Measurements from ENCODE around the gene ZEB2. TPM values are rescaled to one million over a fixed set of nuclear protein-coding genes. Genes with fewer than 3 reads are reported as not detected.

The ZEB2 gene
- total RNA-seq, 6 donors from 2014 or later, result 104 to 237 (median 148) TPM

GRCh38 chr2:144385381-144385780, 134.5 kb downstream of the ZEB2 start:
- TF ChIP-seq POLR2AphosphoS5 (IDR thresholded peaks at IDR 0.05) (no peak), POLR2A (IDR thresholded peaks at IDR 0.05) (no peak), EP300 (IDR thresholded peaks at IDR 0.05) (no peak), CTCF (IDR thresholded peaks at IDR 0.05) (no peak)
- ATAC-seq (ENCODE audit: low FRiP score in 2 of 2), result no peak
- WGBS, 2 donors, result 71 to 73% methylated on average over 1 of the region's 1 CpG
- no peak for DNase-seq
- Histone ChIP-seq H3K9me3 (no peaks in the 10 kb centered on the region), H3K27me3 (no peaks in the 10 kb centered on the region), H3K27ac (no peak overlapping the region), H3K4me3 (no peak overlapping the region), H3K36me3 (peaks cover 0 to 18% (median 3%) of the 10 kb centered on the region in 4 donors), H3K4me1 (peaks cover 0 to 19% (median 11%) of the 10 kb centered on the region in 4 donors)

- Histone ChIP-seq H3K27ac (peak overlapping the region in 2 of 4 donors; percentile 46 to 71), H3K27me3 (no peaks in the 10 kb centered on the region), H3K4me1 (peaks cover 0 to 21% (median 16%) of the 10 kb centered on the region in 4 donors), H3K4me3 (no peak overlapping the region), H3K9me3 (no peaks in the 10 kb centered on the region), H3K36me3 (peaks cover 0 to 3% (median 0%) of the 10 kb centered on the region in 4 donors)
- DNase-seq (no peak), ATAC-seq (ENCODE audit: low FRiP score in 2 of 2) (no peak)
- TF ChIP-seq POLR2AphosphoS5 (IDR thresholded peaks at IDR 0.05) (no peak), POLR2A (IDR thresholded peaks at IDR 0.05) (no peak), EP300 (IDR thresholded peaks at IDR 0.05) (no peak), CTCF (IDR thresholded peaks at IDR 0.05) (no peak)
- 82 to 87% methylated on average over 4 of the region's 4 CpGs for WGBS, 2 donors
These were observed 136.3 kb downstream of the ZEB2 start for GRCh38 chr2:144383571-144384100.

GRCh38 chr2:144382849-144383248, 137.1 kb downstream of the ZEB2 start:
- H3K9me3 ChIP-seq, result no peaks in the 10 kb centered on the region
- TF ChIP-seq EP300 (IDR thresholded peaks at IDR 0.05) (no peak), POLR2AphosphoS5 (IDR thresholded peaks at IDR 0.05) (peak; percentile 40 to 67), POLR2A (IDR thresholded peaks at IDR 0.05) (peak in 1 of 4 donors; percentile 7)
- no peak overlapping the region for H3K4me3 ChIP-seq
- ATAC-seq (ENCODE audit: low FRiP score in 2 of 2) (peak; percentile 73 to 83), DNase-seq (peak in 1 of 2 donors; percentile 34)
- no peaks in the 10 kb centered on the region for H3K27me3 ChIP-seq
- no peaks in the 10 kb centered on the region for H3K36me3 ChIP-seq
- peaks cover 0 to 23% (median 16%) of the 10 kb centered on the region in 4 donors for H3K4me1 ChIP-seq
- WGBS, 2 donors, result 56 to 59% methylated on average over 2 of the region's 2 CpGs
- peak overlapping the region in 2 of 4 donors; percentile 46 to 71 for H3K27ac ChIP-seq

- no peak overlapping the region for H3K4me3 ChIP-seq
- 67 to 77% methylated on average over 2 of the region's 2 CpGs for WGBS, 2 donors
- no peak for ATAC-seq (ENCODE audit: low FRiP score in 2 of 2)
- no peaks in the 10 kb centered on the region for H3K9me3 ChIP-seq
- peaks cover 0 to 23% (median 16%) of the 10 kb centered on the region in 4 donors for H3K4me1 ChIP-seq
- H3K27ac ChIP-seq, result peak overlapping the region in 1 of 4 donors; percentile 23
- DNase-seq, result no peak
- no peaks in the 10 kb centered on the region for H3K27me3 ChIP-seq
- TF ChIP-seq POLR2AphosphoS5 (IDR thresholded peaks at IDR 0.05) (no peak), EP300 (IDR thresholded peaks at IDR 0.05) (no peak), CTCF (IDR thresholded peaks at IDR 0.05) (no peak), POLR2A (IDR thresholded peaks at IDR 0.05) (no peak)
- H3K36me3 ChIP-seq, result no peaks in the 10 kb centered on the region
These were observed 138.2 kb downstream of the ZEB2 start for GRCh38 chr2:144381716-144382115.

DNA sequence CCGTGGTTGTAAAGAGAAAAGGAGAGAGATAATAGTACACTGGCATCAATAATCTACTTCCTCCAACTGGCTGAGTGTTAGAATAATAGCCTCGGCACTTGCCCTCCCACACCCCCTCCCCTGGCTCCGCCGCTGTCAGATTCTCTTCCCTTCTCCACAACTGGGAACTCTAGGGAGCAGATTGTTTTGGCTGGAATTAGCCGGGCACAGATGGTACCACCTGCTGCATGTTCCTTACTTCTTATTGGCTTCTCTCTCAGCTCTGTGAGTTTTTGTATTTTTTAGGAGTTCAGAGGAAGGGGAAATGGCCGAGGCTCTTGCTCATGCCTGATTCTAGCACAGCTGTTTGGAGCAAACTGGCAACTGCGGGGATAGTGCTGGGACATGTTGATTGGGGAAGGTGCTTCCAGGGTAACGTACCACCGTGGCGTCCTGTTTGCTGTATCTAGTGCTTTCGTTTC, 140.0 kb downstream of the ZEB2 start:
- peak in 1 of 2 donors; percentile 39 for TF ChIP-seq POLR2AphosphoS5 (IDR thresholded peaks at IDR 0.05)
- no peak for TF ChIP-seq CTCF (IDR thresholded peaks at IDR 0.05)
- H3K9me3 ChIP-seq, result no peaks in the 10 kb centered on the region
- 25 to 29% methylated on average over 11 of the region's 11 CpGs for WGBS, 2 donors
- DNase-seq (peak in 1 of 2 donors; percentile 26), ATAC-seq (ENCODE audit: low FRiP score in 2 of 2) (peak; percentile 25 to 44)
- H3K4me3 ChIP-seq, result peak overlapping the region in 2 of 4 donors; percentile 9 to 26
- peaks cover 0 to 21% (median 15%) of the 10 kb centered on the region in 4 donors for H3K4me1 ChIP-seq
- H3K27ac ChIP-seq, result peak overlapping the region; percentile 4 to 69 (median 48)
- no peaks in the 10 kb centered on the region for H3K36me3 ChIP-seq
- H3K27me3 ChIP-seq, result no peaks in the 10 kb centered on the region
